HCT116 (cell line): Measurements from ENCODE around the gene AGAP1.

Source experiments
- CEBPB ChIP-seq: IDR thresholded peaks from 2 replicates; pipeline ENCODE4 v1.6.1; 2012; ENCODE audit warnings: low read depth
- POLR2A ChIP-seq: IDR thresholded peaks from 2 replicates; pipeline ENCODE4 v1.7.0; 2011; ENCODE audit warnings: borderline replicate concordance; ENCODE audit not compliant: insufficient read depth, insufficient read length; ENCODE audit errors: extremely low read depth
- SIN3A ChIP-seq: IDR thresholded peaks from 2 replicates; pipeline ENCODE4 v1.6.1; 2012; ENCODE audit warnings: low read depth
- TF ChIP-seq, protein P1 (sequence below): IDR thresholded peaks from 2 replicates; pipeline ENCODE4 v1.6.1; 2012; ENCODE audit warnings: low read depth

DNA sequence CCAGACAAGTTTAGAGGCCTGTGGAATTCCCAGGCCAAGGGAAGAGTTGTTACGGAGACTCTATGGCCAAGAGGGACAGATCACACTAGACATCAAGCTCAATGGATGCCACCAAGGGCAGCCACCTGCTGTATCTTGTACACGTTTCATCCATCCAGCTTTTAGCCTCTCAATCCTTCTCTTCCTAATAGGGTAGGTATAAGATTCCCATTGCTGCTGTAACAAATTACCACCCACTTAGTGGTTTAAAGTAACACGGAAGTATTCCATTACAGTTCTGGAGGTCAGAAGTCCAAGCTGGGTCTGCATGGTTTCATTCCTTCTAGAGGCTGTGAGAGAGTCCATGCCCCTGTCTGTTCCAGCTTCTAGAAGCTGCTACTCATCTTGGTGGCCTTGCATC is 586.6 kb downstream of the AGAP1 start:
- TF ChIP-seq SIN3A: no peak
- TF ChIP-seq CEBPB: no peak
- TF ChIP-seq, protein P1, sequence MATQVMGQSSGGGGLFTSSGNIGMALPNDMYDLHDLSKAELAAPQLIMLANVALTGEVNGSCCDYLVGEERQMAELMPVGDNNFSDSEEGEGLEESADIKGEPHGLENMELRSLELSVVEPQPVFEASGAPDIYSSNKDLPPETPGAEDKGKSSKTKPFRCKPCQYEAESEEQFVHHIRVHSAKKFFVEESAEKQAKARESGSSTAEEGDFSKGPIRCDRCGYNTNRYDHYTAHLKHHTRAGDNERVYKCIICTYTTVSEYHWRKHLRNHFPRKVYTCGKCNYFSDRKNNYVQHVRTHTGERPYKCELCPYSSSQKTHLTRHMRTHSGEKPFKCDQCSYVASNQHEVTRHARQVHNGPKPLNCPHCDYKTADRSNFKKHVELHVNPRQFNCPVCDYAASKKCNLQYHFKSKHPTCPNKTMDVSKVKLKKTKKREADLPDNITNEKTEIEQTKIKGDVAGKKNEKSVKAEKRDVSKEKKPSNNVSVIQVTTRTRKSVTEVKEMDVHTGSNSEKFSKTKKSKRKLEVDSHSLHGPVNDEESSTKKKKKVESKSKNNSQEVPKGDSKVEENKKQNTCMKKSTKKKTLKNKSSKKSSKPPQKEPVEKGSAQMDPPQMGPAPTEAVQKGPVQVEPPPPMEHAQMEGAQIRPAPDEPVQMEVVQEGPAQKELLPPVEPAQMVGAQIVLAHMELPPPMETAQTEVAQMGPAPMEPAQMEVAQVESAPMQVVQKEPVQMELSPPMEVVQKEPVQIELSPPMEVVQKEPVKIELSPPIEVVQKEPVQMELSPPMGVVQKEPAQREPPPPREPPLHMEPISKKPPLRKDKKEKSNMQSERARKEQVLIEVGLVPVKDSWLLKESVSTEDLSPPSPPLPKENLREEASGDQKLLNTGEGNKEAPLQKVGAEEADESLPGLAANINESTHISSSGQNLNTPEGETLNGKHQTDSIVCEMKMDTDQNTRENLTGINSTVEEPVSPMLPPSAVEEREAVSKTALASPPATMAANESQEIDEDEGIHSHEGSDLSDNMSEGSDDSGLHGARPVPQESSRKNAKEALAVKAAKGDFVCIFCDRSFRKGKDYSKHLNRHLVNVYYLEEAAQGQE: no peak
- TF ChIP-seq POLR2A: no peak
